HG03095 (cell line): ENCODE measurements around the gene ENPP3.
"Not testable (repeated sequence)": the region's sequence is repeated elsewhere in the genome, so short reads cannot be mapped to it uniquely, and the experiment has no call there.

ENCODE experiments used
- ATAC-seq: cut with Tn5 transposase; IDR thresholded peaks from one replicate; pipeline ENCODE4 v1.9.1; 2021; ENCODE audit warnings: moderate library complexity; ENCODE audit not compliant: unreplicated experiment

ENPP3 gene

DNA sequence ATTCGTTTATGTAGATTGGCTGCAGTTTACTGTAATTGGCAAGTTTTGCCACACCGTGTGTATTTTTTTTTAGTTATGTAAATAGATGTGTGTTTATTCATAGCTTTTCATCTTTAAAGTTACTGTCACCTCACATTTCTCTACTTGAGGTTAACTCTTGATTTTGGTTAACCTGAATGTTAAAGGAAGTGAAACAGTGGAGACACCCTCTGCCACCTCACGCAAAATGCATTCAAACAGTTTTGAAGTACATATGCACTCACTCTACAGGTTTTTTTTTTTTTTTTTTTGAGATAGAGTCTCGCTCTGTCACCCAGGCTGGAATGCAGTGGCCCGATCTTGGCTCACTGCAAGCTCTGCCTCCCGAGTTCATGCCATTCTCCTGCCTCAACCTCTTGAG lies 46.4 kb downstream of the ENPP3 start:
- ATAC-seq: peak; percentile 48

GRCh38 chr6:131685266-131685780 lies 48.2 kb downstream of the ENPP3 start:
- ATAC-seq: peak; percentile 72

DNA sequence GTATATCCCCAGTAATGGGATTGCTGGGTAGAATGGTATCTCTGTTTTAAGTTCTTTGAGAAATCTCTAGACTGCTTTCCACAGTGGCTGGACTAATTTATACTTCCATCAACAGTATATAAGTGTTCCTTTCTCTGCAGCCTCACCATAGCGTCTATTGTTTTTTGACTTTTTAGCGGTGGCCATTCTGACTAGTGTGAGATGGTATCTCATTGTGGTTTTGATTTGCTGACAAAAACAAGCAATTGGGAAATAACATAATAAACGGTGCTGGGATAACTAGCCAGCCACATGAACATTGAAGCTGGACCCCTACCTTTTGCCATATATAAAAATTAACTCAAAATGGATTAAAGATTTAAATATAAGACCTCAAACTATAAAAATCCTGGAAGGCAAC lies 49.9 kb downstream of the ENPP3 start:
- ATAC-seq: no peak

DNA sequence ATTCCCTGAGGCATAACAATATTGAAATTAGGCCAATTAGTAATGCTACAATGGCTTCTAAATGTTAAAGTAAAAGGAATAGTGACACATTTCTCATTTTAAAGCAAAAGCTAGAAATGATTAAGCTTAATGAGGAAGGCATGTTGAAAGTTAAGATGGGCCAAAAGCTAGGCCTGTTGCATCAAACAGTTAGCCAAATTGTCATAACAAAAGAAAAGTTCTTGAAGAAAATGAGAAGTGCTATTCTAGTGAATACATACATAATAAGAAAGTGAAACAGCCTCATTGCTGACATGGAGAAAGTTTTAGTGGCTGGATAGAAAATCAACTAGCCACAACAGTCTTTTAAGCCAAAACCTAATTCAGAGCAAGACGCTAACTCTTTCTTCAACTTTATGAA lies 51.2 kb downstream of the ENPP3 start:
- ATAC-seq: peak; percentile 66

- ATAC-seq: no peak
Measured at GRCh38 chr6:131692031-131692430, 54.9 kb downstream of the ENPP3 start.

DNA sequence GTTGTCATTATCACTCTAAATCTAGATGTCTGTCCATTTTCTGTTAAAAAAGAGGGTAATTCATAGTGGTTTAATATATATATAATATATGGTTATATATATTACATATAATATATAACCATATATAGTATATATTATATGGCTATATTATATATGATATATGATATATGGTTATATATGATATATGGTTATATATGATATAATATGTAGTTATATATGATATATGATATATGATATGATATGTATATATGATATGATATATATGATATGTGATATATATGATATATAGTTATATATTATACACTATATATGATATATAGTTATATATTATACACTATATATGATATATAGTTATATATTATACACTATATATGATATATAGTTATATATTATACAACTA lies 55.5 kb downstream of the ENPP3 start:
- ATAC-seq: no peak

DNA sequence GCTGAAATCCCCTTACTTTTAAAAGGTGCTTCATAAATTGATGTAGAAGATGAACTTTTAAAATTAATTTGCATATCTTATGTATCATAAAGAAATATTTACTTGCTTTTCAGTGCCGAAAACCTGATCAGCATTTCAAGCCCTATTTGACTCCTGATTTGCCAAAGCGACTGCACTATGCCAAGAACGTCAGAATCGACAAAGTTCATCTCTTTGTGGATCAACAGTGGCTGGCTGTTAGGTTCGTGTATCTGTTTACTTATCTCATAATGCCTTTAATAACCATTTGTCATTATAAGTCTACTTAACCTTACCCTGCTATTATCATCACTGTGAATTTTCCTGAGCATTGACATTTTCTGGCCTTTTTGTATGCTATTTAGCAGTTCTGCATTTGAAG lies 56.3 kb downstream of the ENPP3 start:
- ATAC-seq: no peak

DNA sequence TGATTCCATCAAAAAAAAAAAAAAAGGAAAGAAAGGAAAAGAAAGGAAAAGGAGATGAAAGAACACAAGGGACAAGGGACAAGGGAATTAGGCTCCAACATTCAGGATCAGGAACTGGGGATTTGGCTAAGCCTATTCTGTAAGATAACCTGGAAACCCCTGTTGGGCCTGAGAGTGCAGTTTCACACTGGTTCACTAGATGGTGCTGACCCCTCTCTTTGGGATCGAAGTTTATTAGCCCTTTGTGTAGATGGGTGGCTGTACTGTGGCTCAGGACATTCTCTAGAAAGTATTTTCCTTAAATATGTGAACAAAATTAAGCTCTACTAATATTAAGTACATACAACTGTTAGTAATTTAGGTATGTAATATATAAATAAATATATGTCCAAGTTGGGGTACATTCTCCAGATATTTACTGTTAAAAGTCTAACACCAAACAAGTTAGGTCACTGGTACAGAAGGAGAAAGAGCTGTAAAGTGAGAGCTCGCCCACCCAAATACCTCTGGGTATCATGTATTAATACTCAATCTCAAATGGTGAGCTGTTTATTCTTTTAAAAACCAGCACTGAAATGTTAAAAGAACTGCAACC lies 57.8 kb downstream of the ENPP3 start:
- ATAC-seq: peak; percentile 73

DNA sequence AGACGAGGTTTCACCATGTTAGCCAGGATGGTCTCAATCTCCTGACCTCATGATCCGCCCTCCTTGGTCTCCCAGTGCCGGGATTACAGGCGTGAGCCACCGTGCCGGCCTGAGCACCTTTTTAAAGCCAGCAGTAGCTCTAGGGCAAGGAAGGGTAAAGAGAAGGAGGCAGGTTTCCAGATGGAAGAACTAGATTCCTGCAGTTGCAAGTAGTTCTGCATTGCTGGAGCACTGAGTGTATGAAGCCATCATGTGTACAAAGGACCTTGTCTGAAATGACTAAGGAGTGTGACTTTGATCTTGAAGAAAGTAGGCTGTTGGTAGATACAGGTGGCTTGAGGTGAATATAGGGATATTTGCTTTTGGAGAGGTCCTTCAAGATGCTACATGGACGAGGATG lies 59.9 kb downstream of the ENPP3 start:
- ATAC-seq: no peak

DNA sequence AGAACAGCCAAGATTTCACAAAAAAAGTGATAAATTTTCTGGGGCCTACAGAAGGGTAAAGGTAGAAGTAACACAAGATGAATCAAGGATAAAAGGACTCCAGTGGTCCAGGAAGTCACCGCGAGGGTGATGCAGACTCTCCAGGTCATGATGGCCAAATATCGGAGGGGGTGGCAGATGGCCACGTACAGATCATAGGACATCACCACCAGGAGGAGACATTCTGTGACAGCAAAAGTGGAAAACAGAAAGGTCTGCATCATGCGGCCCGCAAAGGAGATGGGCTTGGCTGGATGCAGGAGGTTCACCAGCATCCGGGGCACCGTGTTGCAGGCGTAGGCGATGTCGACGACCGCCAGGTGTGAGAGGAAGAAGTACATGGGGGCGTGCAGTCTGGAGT lies 63.7 kb downstream of the ENPP3 start:
- not testable (repeated sequence) for ATAC-seq

DNA sequence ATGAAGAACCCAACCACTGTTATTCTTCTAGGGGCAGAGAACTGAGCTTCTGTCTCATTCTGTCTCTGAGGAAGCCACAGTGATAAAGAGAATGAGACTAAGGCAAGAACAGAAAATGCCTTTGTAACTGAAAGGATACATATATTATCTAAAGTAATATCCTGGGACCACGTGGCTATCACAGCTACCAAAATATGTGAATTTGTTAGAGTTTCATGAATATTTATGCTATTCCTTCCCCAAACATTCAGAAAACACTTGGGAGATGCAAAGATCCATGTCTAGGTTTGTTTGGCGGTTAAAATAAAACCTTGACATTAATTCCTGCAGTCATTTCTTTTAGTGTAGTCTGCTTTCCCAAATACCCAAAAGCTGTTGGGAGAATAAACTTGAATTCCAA lies 66.8 kb downstream of the ENPP3 start:
- not testable (repeated sequence) for ATAC-seq

DNA sequence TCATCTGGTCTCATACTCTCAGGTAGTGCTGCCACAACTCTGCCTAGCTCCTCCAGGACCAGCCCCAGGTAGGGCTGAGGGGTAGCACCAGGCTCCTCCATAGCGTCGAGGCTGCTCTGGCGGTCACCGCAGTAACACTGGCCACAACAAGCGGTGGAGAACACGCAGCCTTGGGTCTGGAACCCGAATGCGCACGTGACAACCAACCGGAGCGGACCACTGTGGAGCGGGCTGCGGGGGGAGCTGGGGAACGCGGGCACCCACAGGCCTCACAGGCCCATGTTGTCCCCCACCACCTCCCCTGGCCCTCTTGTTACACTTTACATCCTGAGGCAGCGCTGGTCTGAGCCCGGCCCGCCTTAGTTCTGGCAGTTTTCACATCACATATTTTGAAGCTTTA lies 73.8 kb downstream of the ENPP3 start, which contains the start of gene CTAGE9:
Gene CTAGE9, minus strand, starts transcription at position 101 of the 400 bp plus-strand sequence. Its CDS starts 0 bp downstream, at position 101.
- ATAC-seq: not testable (repeated sequence)

DNA sequence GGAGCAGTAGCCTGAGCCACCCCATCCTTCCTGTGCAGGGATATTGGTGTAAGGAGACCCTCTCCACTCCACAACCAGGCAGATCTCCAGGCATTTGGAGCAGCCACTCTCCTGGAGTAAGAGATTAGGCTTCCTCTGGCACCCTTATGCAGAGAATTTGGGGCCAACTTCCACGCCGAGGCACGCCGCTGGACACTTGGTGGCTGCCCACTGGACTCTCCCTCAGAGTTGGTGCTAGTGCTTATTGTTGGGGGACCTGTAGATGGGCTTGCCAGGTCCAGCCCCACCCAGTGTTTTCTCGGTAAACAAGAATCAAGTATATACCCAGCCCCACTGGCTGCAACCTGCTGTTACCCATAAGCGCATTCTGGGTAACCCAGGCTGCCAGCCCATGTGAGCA lies 78.5 kb downstream of the ENPP3 start:
- not testable (repeated sequence) for ATAC-seq

DNA sequence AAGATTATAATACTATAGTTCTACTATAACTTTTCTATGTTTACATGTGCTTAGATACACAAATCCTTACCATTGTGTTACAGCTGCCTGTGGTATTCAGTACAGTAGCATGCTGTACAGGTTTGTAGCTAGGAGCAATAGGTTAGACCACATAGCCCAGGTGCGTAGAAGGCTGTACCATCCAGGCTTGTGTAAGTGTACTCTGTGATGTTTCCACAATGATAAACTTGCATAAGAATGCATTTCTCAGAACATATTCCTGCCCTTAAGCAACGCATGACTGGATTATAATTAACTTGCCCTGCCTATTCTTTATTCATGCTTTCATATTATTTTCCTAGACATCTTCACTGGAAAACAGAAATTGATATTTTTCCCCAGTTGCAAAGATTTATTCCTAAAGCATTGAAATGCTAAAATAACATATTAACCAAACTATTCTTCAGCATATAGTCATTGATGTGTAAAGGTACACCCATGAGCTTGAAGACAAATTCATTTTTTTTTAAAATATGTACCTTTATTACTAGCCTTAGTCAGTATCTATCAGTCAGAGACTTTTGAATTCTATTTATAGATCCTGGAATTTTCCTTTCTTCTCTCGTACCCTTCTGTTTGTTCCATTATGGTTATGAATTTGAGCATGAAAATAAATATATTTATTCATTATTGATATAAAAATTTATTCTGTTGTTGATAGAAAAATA lies 80.9 kb downstream of the ENPP3 start:
- no peak for ATAC-seq

DNA sequence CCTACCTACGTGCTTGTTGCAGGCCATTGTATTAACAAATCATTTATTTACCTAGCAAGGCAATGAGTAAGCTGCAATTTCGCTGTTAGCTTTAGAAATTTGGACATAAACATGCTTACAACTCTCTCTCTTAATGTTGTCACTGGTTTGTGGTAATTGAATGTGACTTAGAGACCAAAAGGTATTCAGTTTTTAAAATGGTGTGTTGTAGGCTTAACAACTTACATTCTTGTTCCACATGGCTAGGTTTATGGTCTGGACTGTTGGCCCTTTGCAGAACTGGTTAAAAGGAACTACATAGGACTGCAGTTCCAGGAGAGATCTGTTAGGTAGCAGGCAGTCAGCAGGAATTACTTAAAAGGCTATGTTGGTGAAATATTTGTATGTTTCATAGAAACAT lies 84.1 kb downstream of the ENPP3 start:
- no peak for ATAC-seq

DNA sequence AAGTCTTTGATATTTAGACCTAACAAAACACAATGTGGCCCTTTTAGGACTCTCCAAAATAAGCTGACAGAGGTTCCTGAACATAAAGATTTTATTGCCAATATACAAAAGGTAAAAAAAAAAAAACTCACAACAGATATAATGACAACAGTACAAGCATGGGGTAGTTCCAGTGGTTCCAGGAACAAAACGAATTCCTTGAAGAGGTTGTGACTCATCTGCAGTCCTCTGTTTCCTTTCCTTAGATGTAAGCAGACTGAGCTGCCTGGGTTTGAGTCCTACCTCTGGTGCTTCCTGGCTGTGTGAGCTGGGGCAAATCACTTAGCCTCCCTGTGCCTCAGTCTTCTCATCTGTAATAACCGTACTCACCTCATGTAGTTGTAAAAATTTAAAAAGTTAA lies 87.0 kb downstream of the ENPP3 start:
- no peak for ATAC-seq

DNA sequence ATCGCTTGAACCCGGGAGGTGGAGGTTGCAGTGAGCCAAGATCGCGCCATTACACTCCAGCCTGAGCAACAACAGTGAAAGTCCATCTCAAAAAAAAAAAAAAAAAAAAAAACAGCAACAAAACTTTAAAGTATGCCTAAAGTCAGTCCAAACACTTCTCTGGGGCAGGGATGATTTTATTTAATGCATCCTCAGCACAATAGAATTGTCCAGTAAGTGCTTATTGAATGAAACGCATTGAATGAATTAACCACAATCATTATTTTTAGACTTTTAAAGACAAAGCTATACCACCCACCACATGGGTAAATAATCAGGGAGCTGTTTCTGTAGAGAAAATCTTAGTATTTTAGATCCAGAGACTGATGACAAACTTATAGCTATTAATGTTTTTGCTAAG lies 90.4 kb downstream of the ENPP3 start:
- ATAC-seq: no peak

DNA sequence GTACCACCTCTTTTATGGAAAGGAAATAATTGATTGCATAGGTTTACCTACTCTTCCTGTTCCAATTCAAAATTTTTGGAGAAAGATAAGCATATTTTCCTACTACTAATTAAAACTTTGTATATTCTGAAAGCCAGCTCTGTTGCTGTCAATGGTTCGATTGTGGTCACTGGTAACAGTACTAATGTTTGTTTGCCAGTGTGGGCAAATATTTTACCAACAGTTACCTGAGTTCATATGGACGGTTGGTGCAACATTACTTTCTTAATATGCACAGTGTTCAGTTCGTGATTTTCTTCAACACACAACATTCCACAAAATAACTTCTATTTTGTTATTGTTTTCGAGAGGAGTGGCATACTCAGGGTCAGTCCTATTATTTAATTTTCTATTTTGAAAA lies 90.8 kb downstream of the ENPP3 start:
- no peak for ATAC-seq

- no peak for ATAC-seq
Measured at GRCh38 chr6:131728296-131728939, 91.3 kb downstream of the ENPP3 start.

DNA sequence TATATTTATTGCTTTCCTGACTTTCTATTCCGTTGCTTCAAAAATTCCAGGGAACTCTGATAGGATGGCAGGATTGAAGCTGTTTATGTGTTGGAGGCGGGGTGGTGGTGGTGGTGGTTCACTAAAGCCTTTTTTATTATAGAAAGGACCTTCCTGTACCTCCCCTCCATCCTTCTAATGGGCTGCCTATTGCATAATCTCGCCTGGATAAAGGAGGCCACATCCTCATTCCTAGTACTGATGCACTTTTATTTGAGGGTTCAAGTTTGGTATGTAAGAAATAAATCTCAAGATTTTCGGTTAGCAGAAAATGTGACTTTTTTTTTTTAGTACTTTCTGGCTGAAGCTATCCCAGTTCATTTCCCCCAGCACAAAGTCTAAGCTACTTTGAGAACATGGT lies 92.4 kb downstream of the ENPP3 start:
- ATAC-seq: no peak

GRCh38 chr6:131730264-131730663 lies 93.2 kb downstream of the ENPP3 start:
- no peak for ATAC-seq

GRCh38 chr6:131731224-131731623 lies 94.1 kb downstream of the ENPP3 start:
- ATAC-seq: no peak
